GM21717 (cell line): Measurements from ENCODE around the gene ACAD11.

Experiments used
- ATAC-seq: cut with Tn5 transposase; IDR thresholded peaks from one replicate; pipeline ENCODE4 v1.9.1; 2021; ENCODE audit warnings: mild to moderate bottlenecking, moderate library complexity; ENCODE audit not compliant: unreplicated experiment

ACAD11 gene

DNA sequence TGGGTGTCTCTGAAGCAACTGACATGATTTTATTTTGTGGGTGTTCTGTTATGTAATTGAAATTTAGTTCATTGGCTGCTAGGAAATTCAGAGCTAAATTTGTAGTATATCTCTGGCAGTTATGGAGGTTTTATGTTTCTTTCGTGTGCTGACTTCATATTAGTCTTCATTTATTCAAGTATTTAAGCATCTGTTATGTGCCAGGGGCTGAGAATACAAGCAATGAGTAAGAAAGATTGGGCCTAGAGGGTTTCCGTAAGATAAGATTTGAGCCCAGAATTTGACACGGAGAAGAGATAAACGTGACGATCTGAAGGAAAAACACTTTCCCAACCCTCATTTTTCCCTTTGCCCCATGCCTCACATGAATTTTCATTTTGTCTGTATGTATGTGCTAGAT is 137.7 kb downstream of the ACAD11 start:
- ATAC-seq, result no peak

DNA sequence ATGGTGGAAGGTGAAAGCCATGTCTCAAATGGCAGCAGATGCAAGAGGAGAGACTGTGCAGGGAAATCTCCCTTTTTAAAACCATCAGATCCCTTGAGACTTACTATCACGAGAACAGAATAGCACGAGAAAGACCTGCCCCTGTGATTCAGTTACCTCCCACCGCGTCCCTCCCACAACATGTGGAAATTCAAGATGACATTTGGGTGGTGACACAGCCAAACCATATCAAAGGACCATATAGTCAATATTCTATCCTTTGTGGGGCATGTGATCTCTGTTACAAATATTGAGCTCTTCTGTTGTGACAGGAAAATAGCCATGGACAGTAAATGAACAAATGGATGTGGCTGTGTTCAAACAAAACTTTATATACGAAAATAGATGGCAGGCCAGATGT is 139.7 kb downstream of the ACAD11 start:
- ATAC-seq, result no peak

DNA sequence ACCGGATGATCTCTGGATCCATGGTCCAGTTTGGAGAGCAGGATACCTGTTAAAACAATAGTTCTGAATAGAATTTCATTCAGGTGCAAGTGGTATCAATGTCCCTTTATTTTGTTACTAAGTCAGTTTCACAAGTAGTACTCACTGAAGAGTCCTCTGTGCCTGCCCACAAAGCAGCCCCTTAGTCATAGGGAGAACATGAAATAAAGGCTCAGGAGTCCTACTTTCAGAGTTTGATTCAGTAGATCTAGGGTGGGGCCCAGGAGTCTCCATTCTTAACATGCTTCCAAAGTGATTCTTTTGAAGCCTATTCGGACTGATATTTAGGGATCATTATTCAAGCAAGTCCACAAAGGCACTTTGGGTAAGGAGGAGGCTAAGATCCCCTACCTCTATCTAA is 142.3 kb downstream of the ACAD11 start:
- ATAC-seq, result no peak

DNA sequence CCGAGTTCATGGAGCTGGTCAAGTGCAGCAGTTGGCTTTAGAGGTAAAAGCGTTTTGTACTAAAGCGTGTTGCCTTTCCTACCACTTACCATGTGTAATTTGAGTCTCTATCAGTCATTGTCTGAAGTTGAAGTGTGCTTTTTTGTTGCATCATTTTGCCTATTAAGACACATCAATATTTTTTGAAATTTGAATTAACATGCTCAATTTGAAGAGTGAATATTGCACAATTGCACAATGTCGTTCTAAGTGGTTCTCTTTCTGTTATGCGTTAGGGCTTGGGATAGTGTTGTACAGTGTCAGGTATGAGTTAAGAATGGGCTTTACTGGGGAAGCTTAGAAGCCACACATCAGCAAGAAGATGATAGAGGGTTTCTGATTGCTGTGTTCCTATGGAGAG is 146.6 kb downstream of the ACAD11 start:
- no peak for ATAC-seq

DNA sequence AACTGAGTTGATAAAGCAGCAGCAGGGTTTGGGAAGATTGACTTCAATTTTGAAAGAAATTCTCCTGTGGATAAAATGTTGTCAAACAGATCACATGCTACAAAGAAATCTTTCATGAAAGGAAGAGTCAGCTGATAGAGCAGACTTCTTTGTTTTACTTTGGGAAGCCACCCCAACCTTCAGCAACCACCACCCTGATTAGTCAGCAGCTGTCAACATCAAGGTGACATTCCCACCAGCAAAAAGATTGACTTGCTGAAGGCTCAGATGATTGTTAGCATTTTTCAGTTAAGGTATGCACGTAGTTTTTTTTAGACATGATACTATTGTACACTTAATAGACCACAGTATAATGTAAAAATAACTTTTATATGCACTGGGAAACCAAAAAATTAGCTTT is 150.1 kb downstream of the ACAD11 start:
- no peak for ATAC-seq

DNA sequence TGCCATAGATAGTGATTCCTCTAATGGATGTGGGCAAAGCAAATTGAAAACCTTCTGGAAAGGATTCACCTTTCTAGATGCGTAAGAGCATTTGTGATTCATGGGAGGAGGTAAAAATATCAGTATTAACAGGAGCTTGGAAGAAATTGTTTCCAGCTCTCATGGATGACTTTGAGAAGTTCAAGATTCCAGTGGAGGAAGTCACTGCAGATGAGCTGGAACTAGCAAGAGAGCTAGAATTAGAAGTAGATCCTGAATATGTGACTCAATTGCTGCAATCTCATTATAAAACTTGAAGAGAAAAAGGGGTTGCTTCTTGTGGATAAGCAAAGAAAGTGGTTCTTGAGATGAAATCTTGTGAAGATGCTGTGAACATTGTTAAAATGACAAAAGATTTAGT is 150.5 kb downstream of the ACAD11 start:
- ATAC-seq, result no peak
